Panc1 (cell line): Measurements from ENCODE around the gene LMAN2L.

ENCODE experiments used
- CTCF ChIP-seq: fragments of 450-650 bp; IDR thresholded peaks from 2 replicates; pipeline ENCODE4 v1.5.1; 2017; ENCODE audit warnings: mild to moderate bottlenecking
- POLR2AphosphoS5 ChIP-seq: IDR thresholded peaks from 2 replicates; pipeline ENCODE4 v1.6.1; 2012; ENCODE audit warnings: mild to moderate bottlenecking, low read depth, low read length, moderate library complexity
- SIN3A ChIP-seq: IDR thresholded peaks from 2 replicates; pipeline ENCODE4 v1.6.1; 2012; ENCODE audit warnings: low read depth, mild to moderate bottlenecking, low read length, moderate library complexity, borderline replicate concordance; ENCODE audit not compliant: insufficient read depth
- TCF7L2 ChIP-seq: IDR thresholded peaks from 2 replicates; pipeline ENCODE4 v1.6.1; 2011; ENCODE audit warnings: mild to moderate bottlenecking, low read depth, low read length, inconsistent platforms
- TF ChIP-seq, protein P1 (sequence below), 2 experiments: IDR thresholded peaks; 2 replicates each; pipeline ENCODE4 v1.6.1; 2011 to 2012; ENCODE audit warnings: low read depth in 2 of 2, control low read depth in 1 of 2, low read length in 1 of 2, mild to moderate bottlenecking in 1 of 2, moderate library complexity in 1 of 2; ENCODE audit not compliant: insufficient read depth in 1 of 2

DNA sequence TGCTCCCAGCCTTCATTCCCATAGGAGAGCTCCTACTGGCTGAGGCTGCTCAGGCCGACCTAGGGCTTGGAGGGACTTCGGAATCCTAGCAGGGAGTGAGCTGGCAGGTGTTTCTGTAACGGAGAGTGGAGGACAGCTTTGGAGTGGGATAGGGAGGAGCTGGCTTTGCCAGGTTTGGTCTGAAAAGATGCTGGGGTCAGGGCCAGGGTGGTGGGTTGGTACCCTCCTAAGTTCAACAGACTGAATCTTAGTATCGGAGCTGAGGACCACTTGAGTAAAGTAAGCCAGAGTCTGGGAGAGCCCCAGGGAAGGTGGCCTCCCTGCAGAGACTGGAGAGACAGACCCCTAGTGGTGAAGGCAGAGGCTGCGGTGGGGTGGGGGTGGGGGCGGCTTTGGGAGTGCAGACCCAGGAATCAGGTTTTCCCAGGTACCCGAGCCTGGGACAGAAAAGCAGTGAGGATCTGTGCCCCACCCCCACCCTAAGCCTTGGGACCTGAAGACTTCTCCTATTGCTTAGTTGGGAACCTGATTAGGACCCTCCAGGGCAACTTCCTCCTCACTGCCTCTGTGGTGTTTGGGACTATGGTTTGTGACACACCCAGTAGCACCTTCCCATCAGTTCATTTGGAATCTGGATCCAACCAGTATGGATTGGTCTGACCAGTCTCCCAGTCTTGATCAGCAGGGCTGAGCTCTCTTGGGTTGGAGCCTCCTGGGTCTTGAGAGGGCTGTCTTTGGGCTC, 23.8 kb upstream of the LMAN2L start:
- peak; percentile 84 for TF ChIP-seq CTCF
- no peak for TF ChIP-seq POLR2AphosphoS5
- 0 out of 2 replicates have a peak, but pooled peaks have one; percentile 67 for TF ChIP-seq SIN3A
- TF ChIP-seq, protein P1, sequence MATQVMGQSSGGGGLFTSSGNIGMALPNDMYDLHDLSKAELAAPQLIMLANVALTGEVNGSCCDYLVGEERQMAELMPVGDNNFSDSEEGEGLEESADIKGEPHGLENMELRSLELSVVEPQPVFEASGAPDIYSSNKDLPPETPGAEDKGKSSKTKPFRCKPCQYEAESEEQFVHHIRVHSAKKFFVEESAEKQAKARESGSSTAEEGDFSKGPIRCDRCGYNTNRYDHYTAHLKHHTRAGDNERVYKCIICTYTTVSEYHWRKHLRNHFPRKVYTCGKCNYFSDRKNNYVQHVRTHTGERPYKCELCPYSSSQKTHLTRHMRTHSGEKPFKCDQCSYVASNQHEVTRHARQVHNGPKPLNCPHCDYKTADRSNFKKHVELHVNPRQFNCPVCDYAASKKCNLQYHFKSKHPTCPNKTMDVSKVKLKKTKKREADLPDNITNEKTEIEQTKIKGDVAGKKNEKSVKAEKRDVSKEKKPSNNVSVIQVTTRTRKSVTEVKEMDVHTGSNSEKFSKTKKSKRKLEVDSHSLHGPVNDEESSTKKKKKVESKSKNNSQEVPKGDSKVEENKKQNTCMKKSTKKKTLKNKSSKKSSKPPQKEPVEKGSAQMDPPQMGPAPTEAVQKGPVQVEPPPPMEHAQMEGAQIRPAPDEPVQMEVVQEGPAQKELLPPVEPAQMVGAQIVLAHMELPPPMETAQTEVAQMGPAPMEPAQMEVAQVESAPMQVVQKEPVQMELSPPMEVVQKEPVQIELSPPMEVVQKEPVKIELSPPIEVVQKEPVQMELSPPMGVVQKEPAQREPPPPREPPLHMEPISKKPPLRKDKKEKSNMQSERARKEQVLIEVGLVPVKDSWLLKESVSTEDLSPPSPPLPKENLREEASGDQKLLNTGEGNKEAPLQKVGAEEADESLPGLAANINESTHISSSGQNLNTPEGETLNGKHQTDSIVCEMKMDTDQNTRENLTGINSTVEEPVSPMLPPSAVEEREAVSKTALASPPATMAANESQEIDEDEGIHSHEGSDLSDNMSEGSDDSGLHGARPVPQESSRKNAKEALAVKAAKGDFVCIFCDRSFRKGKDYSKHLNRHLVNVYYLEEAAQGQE (IDR thresholded peaks at IDR 0.05; ENCODE audit: insufficient read depth in 1 of 2, low read depth in 2 of 2, low read length in 1 of 2), result no peak
- no peak for TF ChIP-seq TCF7L2
